Activated CD4-positive, alpha-beta T cell treated with anti-CD3 and anti-CD28 coated beads for 36 hours (primary cell): Measurements from ENCODE around the gene TBRG4. TPM values are rescaled to one million over a fixed set of nuclear protein-coding genes. Genes with fewer than 3 reads are reported as not detected.

Experiments
- ATAC-seq: fragments of 200-7000 bp; cut with Tn5 transposase; one replicate; pipeline ENCODE4 v1.10.0; 2021; ENCODE audit warnings: mild to moderate bottlenecking, moderate library complexity
- CTCF ChIA-PET: fragments of 350-600 bp; sonication (Branson Sonifier 250); formaldehyde crosslinking; loops from one replicate; lab custom pipeline; 2021; ENCODE audit warnings: antibody characterized with exemption; lab: Charles Lee
- POLR2A ChIA-PET: fragments of 350-600 bp; sonication (Branson Sonifier 250); formaldehyde crosslinking; loops from one replicate; lab custom pipeline; 2021; ENCODE audit warnings: antibody characterized with exemption, inconsistent platforms; lab: Charles Lee
- DNase-seq: peaks from one replicate; pipeline ENCODE4 v3.0.0-alpha.2; 2020
- H3K27ac Mint-ChIP-seq: one replicate; pipeline ENCODE4 v1.8.0; 2021; ENCODE audit warnings: mixed read lengths
- H3K27me3 Mint-ChIP-seq: one replicate; pipeline ENCODE4 v1.8.0; 2021; ENCODE audit warnings: mixed read lengths
- H3K36me3 Mint-ChIP-seq: one replicate; pipeline ENCODE4 v1.8.0; 2021; ENCODE audit warnings: low read depth, mixed read lengths
- H3K4me1 Mint-ChIP-seq: one replicate; pipeline ENCODE4 v1.8.0; 2021; ENCODE audit warnings: mixed read lengths
- H3K4me3 Mint-ChIP-seq: one replicate; pipeline ENCODE4 v1.8.0; 2021; ENCODE audit warnings: mild to moderate bottlenecking, moderate library complexity, mixed read lengths
- H3K9me3 Mint-ChIP-seq: one replicate; pipeline ENCODE4 v1.8.0; 2021; ENCODE audit warnings: low read depth, mixed read lengths
- intact Hi-C, 2 experiments: fragments of 100-400 bp; cut with DNase I in 1 of 2; cut with micrococcal nuclease in 1 of 2; formaldehyde crosslinking; loops; one replicate each; pipeline versions ENCODE4 v1.14.2 to v1.15.1; 2022 to 2024; cut with DNase I, micrococcal nuclease
- total RNA-seq, 2 experiments: library from RNA; stranded (reverse); gene quantifications; one replicate each; pipeline ENCODE4 v1.2.3, GENCODE V29; 2021

TBRG4 gene
- total RNA-seq, 2 experiments from 2014 or later: 158 to 163 TPM

DNA sequence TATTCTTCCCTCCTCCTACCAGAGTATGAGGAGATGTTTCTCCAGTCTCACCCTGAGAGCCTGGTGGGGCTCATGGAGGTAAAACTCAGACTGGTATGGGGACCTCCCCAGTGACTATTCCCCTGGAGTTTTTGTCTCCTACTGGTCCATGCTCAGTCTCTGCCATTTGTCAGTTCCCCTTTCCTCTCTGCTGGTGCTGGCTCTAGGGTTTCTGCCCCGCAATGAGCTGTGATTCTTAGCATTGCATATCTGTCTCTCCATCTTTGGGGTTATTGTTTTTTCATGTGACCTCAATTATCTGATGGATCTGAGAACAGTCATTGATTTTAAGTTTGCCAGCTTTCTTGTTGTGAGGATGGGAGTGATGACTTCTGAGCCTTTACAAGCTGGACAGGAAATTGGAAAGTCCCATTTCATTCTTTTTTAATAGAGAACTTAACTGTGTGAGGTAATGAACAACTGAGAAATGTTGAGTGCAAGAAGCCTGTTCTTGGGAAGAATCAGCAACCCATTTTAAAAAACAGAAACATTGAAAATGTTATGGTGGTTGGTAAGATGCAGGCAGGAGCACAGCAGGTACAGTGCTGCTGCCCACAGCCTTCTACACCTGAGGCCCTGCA, 49.6 kb downstream of the TBRG4 start:
- CTCF ChIA-PET: interaction anchor here (1.3 kb wide), 1 partner anchor 9 kb away, joined by 6 read pairs; no protein-coding TSS in a partner anchor
- Mint-ChIP-seq H3K4me3 (no peak overlapping the region), H3K27me3 (no peaks in the 10 kb centered on the region), H3K4me1 (peaks cover 60% of the 10 kb centered on the region), H3K27ac (peak overlapping the region; percentile 81), H3K9me3 (no peaks in the 10 kb centered on the region), H3K36me3 (peaks cover 45% of the 10 kb centered on the region)
- intact Hi-C loops: no loop called here
- ATAC-seq: peak; percentile 30
- POLR2A ChIA-PET: interaction anchor here (0.5 kb wide), 1 partner anchor 537 kb away, joined by 4 read pairs; no protein-coding TSS in a partner anchor
- DNase-seq: no peak

- H3K36me3 Mint-ChIP-seq: peaks cover 45% of the 10 kb centered on the region
- no peaks in the 10 kb centered on the region for H3K9me3 Mint-ChIP-seq
- ATAC-seq: no peak
- no peak overlapping the region for H3K4me3 Mint-ChIP-seq
- ChIA-PET CTCF (interaction anchor here (1.3 kb wide), 1 partner anchor 9 kb away, joined by 6 read pairs; no protein-coding TSS in a partner anchor), POLR2A (no interaction called here)
- peaks cover 60% of the 10 kb centered on the region for H3K4me1 Mint-ChIP-seq
- intact Hi-C loops: no loop called here
- no peaks in the 10 kb centered on the region for H3K27me3 Mint-ChIP-seq
- DNase-seq: no peak
- H3K27ac Mint-ChIP-seq: peak overlapping the region; percentile 81
Observed at GRCh38 chr7:45061352-45061751, 50.1 kb downstream of the TBRG4 start.

DNA sequence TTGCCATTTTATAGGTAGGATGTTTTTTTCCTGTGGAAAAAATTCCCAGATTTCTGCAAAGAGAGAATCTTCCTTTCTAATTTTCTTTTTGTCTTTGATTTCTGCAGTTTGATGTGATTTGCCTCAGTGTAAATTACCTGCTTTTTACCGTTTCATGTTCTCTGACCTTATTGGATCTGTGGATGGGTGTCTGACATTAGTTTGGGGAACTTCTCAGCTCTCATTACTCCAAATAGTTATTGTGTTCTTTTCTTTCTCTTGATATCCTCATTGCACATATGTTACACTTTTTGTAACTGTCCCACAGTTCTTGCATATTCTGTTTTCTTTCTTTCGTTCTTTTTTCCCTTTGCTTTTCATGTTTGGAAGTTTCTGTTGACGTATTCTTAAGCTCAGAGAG, 51.2 kb downstream of the TBRG4 start:
- peak overlapping the region; percentile 72 for H3K27ac Mint-ChIP-seq
- peaks cover 64% of the 10 kb centered on the region for H3K4me1 Mint-ChIP-seq
- DNase-seq (no peak), ATAC-seq (no peak)
- no peaks in the 10 kb centered on the region for H3K27me3 Mint-ChIP-seq
- CTCF ChIA-PET: interaction anchor here (0.5 to 1.1 kb wide), 2 partner anchors 76 to 217 kb away, joined by 3 read pairs; no protein-coding TSS in a partner anchor
- peaks cover 2% of the 10 kb centered on the region for H3K9me3 Mint-ChIP-seq
- H3K36me3 Mint-ChIP-seq: peaks cover 45% of the 10 kb centered on the region
- no peak overlapping the region for H3K4me3 Mint-ChIP-seq
- intact Hi-C loops: no loop called here
- POLR2A ChIA-PET: no interaction called here

DNA sequence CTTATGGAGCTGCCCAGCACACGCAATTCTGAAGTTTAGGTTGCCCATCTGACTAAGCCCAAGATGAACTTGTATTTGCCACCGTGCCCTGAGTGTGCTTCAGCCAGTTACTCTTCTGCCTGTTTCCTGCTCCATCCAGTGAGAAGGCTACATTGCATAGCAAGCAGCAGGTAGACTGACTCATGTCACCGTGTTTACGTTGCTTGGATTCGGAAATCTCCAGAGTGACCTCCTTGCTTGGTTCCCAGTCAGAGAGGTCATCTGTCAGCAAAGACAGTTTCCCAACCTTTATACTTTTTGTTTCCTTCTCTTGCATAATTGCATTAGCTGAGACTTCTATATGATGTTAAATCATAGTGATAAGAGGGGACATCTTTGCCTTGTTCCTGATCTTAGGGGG, 53.6 kb downstream of the TBRG4 start:
- peak overlapping the region; percentile 0 for H3K27ac Mint-ChIP-seq
- POLR2A ChIA-PET: no interaction called here
- CTCF ChIA-PET: interaction anchor here (1.0 to 1.2 kb wide), 2 partner anchors 11 to 213 kb away, joined by 3 to 4 read pairs; no protein-coding TSS in a partner anchor

GRCh38 chr7:45055594-45056219, 55.8 kb downstream of the TBRG4 start:
- H3K36me3 Mint-ChIP-seq: peaks cover 35% of the 10 kb centered on the region
- peaks cover 65% of the 10 kb centered on the region for H3K4me1 Mint-ChIP-seq
- intact Hi-C loops: no loop called here
- peak overlapping the region; percentile 15 for H3K27ac Mint-ChIP-seq
- CTCF ChIA-PET: interaction anchor here (0.7 kb wide), 1 partner anchor 82 kb away, joined by 3 read pairs; no protein-coding TSS in a partner anchor
- ATAC-seq (peak; percentile 16), DNase-seq (no peak)
- H3K9me3 Mint-ChIP-seq: peaks cover 2% of the 10 kb centered on the region
- H3K27me3 Mint-ChIP-seq: no peaks in the 10 kb centered on the region
- POLR2A ChIA-PET: no interaction called here
- H3K4me3 Mint-ChIP-seq: no peak overlapping the region

More for the DNA sequence above, 53.6 kb downstream of the TBRG4 start:
- no peak overlapping the region for H3K4me3 Mint-ChIP-seq
- ATAC-seq (no peak), DNase-seq (no peak)
- intact Hi-C loops: no loop called here
- peaks cover 41% of the 10 kb centered on the region for H3K36me3 Mint-ChIP-seq
- peaks cover 76% of the 10 kb centered on the region for H3K4me1 Mint-ChIP-seq
- H3K9me3 Mint-ChIP-seq: peaks cover 2% of the 10 kb centered on the region
- H3K27me3 Mint-ChIP-seq: no peaks in the 10 kb centered on the region

- DNase-seq (no peak), ATAC-seq (no peak)
- peaks cover 65% of the 10 kb centered on the region for H3K4me1 Mint-ChIP-seq
- CTCF ChIA-PET: interaction anchor here (0.7 kb wide), 1 partner anchor 81 kb away, joined by 3 read pairs; no protein-coding TSS in a partner anchor
- intact Hi-C loops: no loop called here
- H3K27ac Mint-ChIP-seq: peak overlapping the region; percentile 13
- H3K9me3 Mint-ChIP-seq: peaks cover 2% of the 10 kb centered on the region
- peaks cover 38% of the 10 kb centered on the region for H3K36me3 Mint-ChIP-seq
- no peaks in the 10 kb centered on the region for H3K27me3 Mint-ChIP-seq
- POLR2A ChIA-PET: no interaction called here
- H3K4me3 Mint-ChIP-seq: no peak overlapping the region
Observed at GRCh38 chr7:45055016-45055415, 56.5 kb downstream of the TBRG4 start.

DNA sequence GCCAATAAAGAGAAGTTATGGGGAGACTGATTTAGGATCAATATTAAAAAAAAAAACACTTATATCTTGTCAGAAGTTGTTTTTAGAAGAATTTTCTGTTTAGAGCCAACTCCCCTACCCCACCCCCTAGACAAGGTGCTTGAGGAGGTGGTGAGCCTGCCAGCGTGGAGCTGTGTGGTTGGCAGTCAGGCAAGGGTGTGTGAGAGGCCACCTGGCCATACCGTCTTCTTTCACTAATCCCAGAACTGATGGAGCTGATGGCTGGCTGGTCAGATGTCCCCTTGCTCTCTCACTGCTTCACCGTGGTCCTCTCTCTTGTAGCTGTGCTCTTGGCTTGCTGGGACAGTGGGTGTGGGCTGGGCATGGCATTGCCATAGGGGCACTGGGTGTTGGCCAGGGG, 57.1 kb downstream of the TBRG4 start:
- DNase-seq (no peak), ATAC-seq (no peak)
- peaks cover 40% of the 10 kb centered on the region for H3K36me3 Mint-ChIP-seq
- ChIA-PET POLR2A (no interaction called here), CTCF (no interaction called here)
- peak overlapping the region; percentile 13 for H3K27ac Mint-ChIP-seq
- H3K27me3 Mint-ChIP-seq: no peaks in the 10 kb centered on the region
- peaks cover 2% of the 10 kb centered on the region for H3K9me3 Mint-ChIP-seq
- H3K4me1 Mint-ChIP-seq: peaks cover 62% of the 10 kb centered on the region
- no peak overlapping the region for H3K4me3 Mint-ChIP-seq
- intact Hi-C loops: no loop called here

- H3K27ac Mint-ChIP-seq: no peak overlapping the region
- DNase-seq (no peak), ATAC-seq (no peak)
- H3K9me3 Mint-ChIP-seq: peaks cover 2% of the 10 kb centered on the region
- intact Hi-C loops: no loop called here
- peaks cover 40% of the 10 kb centered on the region for H3K36me3 Mint-ChIP-seq
- CTCF ChIA-PET: interaction anchor here (1.2 to 2.7 kb wide), 2 partner anchors 80 to 82 kb away, joined by 3 to 7 read pairs; no protein-coding TSS in a partner anchor
- no peak overlapping the region for H3K4me3 Mint-ChIP-seq
- no peaks in the 10 kb centered on the region for H3K27me3 Mint-ChIP-seq
- POLR2A ChIA-PET: no interaction called here
- H3K4me1 Mint-ChIP-seq: peaks cover 57% of the 10 kb centered on the region
Observed at GRCh38 chr7:45053941-45054340, 57.6 kb downstream of the TBRG4 start.

- intact Hi-C loops: no loop called here
- H3K4me3 Mint-ChIP-seq: no peak overlapping the region
- DNase-seq (no peak), ATAC-seq (no peak)
- peaks cover 40% of the 10 kb centered on the region for H3K36me3 Mint-ChIP-seq
- peaks cover 57% of the 10 kb centered on the region for H3K4me1 Mint-ChIP-seq
- ChIA-PET CTCF (interaction anchor here (0.6 to 2.7 kb wide), 5 partner anchors 8 to 83 kb away, joined by 3 to 7 read pairs (median 3); partner anchors contain the start of gene TBRG4), POLR2A (interaction anchor here (0.6 kb wide), 1 partner anchor 530 kb away, joined by 4 read pairs; no protein-coding TSS in a partner anchor)
- H3K27me3 Mint-ChIP-seq: no peaks in the 10 kb centered on the region
- peaks cover 2% of the 10 kb centered on the region for H3K9me3 Mint-ChIP-seq
- no peak overlapping the region for H3K27ac Mint-ChIP-seq
Observed at GRCh38 chr7:45053401-45053800, 58.1 kb downstream of the TBRG4 start.

- ChIA-PET POLR2A (no interaction called here), CTCF (interaction anchor here (1.0 to 2.7 kb wide), 3 partner anchors 13 to 78 kb away, joined by 3 to 7 read pairs (median 5); no protein-coding TSS in a partner anchor)
- intact Hi-C loops: no loop called here
- peaks cover 54% of the 10 kb centered on the region for H3K4me1 Mint-ChIP-seq
- no peak overlapping the region for H3K4me3 Mint-ChIP-seq
- H3K27me3 Mint-ChIP-seq: no peaks in the 10 kb centered on the region
- DNase-seq (no peak), ATAC-seq (no peak)
- peaks cover 41% of the 10 kb centered on the region for H3K36me3 Mint-ChIP-seq
- peaks cover 2% of the 10 kb centered on the region for H3K9me3 Mint-ChIP-seq
- peak overlapping the region; percentile 38 for H3K27ac Mint-ChIP-seq
Observed at GRCh38 chr7:45052011-45052410, 59.5 kb downstream of the TBRG4 start.

GRCh38 chr7:45050198-45050597, 61.3 kb downstream of the TBRG4 start:
- peaks cover 47% of the 10 kb centered on the region for H3K4me1 Mint-ChIP-seq
- no peaks in the 10 kb centered on the region for H3K9me3 Mint-ChIP-seq
- intact Hi-C loops: no loop called here
- ChIA-PET CTCF (interaction anchor here (1.2 kb wide), 1 partner anchor 14 kb away, joined by 3 read pairs; no protein-coding TSS in a partner anchor), POLR2A (no interaction called here)
- ATAC-seq (no peak), DNase-seq (no peak)
- H3K36me3 Mint-ChIP-seq: peaks cover 39% of the 10 kb centered on the region
- H3K27me3 Mint-ChIP-seq: no peaks in the 10 kb centered on the region
- peak overlapping the region; percentile 66 for H3K27ac Mint-ChIP-seq
- no peak overlapping the region for H3K4me3 Mint-ChIP-seq
